GM21381 (cell line): ENCODE measurements around the gene BST1.

Experiments
- ATAC-seq: cut with Tn5 transposase; IDR thresholded peaks from one replicate; pipeline ENCODE4 v1.9.1; 2021; ENCODE audit warnings: mild to moderate bottlenecking, moderate library complexity; ENCODE audit not compliant: unreplicated experiment

BST1 gene

DNA sequence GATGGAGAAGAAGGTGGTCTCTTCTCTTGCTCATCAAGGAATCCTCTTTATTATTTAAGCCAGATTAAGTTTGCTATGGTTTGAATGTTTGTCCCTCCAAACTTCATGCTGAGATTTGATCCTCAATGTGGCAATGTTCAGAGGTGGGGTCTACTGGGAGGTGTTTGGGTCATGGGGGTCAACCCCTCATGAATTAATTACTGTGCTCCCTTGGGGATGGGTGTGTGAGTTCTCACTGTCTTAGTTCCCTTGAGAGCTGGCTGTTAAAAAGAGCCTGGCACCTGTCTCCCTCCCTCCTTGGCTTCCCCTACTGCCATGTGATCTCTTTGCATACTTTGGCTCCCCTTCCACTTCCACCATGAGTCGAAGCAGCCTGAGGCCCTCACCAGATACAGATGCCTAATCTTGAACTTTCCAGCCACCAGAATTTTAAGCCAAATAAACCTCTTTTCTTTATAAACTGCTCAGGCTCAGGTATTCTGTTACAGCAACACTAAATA, 39.3 kb downstream of the BST1 start:
- no peak for ATAC-seq

DNA sequence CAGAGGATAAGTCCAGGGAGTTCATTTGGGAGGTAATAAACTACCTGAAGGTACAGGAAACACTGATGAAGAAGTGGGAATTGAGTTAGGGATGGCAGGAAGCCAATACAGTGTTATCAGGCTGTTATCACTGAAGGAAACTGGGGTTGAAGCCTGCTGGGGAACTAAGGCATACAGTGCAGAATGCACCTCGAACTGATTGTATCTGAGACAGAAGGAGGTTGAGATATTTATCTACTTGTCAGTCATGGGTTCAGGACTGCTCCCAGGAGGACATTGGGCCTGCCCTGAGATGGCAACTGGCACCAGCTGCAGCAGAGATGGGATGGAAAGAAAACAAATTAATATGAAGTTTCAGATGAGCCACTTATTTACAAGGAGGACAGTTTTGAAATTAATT, 39.8 kb downstream of the BST1 start:
- no peak for ATAC-seq

DNA sequence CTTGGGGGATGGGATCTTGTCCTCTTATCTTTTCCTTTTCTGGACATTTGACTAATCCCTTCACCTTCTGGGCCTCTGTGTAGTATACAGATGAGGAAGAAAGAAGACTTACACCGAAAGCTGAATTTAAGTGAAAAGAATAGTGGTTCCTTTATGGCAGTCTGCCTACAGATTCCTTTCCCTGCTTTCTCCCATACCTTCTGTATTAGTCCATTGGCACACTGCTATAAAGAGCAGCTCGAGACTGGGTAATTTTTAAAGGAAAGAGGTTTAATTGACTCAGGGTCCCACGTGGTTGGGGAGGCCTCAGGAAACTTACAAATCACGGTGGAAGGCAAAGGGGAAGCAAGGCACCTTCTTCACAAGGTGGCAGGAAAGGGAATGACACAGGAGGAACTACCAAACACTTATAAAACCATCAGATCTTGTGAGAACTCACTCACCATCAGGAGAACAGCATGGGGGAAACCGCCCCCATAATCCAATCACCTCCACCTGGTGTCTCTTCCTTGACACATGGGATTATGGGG, 41.2 kb downstream of the BST1 start:
- no peak for ATAC-seq

DNA sequence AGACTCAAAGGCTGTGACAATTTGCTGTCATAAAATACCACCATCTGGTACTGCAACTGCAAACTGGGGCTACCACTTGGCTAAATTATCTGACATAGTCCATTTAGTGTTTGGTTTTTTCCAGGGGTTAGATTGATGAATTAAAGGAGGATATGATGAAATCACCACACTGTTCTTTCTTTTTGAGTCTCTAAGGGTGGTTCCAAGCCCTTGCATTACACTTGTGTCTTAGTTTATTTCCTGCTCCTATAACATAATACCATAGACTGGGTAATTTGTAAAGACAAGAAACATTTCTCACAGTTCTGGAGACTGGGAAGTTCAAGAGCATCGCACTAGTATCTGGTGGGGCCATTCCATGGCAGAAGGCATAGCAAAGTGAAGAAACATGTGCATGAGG, 43.2 kb downstream of the BST1 start:
- ATAC-seq = no peak

DNA sequence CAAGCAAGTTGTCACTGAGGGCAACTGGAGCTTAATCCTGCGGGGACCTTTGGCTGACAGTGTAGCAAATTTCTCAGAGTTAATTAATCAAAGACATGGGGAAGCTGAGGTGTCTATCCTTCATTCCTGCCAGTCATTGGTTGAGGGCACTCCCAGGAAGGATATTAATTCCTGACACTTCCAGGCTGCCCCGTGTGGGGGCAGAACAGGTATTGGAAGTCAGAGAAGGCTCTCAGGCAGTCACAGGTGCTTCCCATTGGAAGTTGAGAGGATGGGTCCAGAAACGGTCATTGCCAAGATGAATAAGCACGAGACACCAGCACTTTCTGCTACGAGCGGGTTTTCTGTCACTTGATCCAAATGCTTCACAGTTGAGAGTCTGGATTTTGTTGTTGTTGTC, 46.1 kb downstream of the BST1 start:
- no peak for ATAC-seq

DNA sequence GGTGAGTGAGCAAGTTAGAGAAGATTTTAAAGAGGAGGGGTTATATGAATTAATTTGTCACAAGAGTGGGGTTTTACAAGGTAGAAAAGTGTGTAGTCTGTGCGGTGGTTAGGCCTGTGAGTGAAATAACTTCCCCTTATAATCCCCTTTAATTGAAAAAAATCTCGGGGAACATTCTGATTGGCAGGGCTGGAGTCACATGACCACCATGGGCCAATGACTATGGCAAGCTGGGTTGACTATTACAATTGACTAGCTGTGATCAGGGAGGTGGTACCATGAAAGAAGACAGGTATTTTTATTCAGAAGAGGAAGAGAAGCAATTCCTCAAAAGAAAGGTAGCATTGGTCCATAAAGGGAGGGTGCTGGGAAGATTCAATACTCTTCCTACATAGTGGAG, 48.3 kb downstream of the BST1 start:
- ATAC-seq = no peak

DNA sequence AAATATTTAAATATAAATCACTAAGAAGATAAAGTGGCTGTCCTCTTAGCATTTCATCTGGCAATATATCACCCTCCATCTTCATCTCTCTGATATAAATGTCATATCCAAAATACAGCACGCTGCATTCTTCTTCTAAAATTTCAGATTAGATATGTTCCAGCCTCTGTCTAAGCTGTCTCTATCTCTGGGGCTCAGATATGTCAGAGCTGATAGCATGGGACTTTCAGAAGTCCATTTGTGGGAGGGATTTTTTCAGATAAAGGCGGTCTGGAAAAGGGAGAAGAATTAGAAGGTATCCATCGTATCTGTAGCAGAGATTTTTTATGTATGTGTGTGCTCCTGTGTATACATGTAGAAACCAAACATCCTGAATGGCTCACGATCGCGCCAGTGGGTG, 50.2 kb downstream of the BST1 start:
- ATAC-seq = no peak

DNA sequence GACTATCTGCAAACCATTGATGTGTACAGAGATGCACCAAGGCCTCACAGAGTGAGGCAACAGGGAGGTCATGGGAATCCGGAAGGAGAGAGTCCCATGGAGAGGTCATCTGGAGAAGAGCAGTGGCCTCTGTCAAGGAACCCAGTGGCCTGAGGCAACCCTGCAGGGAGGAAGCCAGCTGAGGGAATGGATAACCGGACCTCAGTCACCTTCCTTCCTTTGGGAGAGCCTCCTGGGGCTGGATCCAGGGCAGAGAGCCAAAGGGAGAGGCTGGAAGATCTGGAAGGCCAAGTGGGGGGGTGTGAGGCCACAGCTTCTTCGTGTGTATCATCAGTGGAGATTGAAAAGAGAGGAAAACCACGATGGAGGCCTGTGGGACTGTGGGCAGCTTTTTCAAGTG, 50.9 kb downstream of the BST1 start:
- ATAC-seq = no peak

DNA sequence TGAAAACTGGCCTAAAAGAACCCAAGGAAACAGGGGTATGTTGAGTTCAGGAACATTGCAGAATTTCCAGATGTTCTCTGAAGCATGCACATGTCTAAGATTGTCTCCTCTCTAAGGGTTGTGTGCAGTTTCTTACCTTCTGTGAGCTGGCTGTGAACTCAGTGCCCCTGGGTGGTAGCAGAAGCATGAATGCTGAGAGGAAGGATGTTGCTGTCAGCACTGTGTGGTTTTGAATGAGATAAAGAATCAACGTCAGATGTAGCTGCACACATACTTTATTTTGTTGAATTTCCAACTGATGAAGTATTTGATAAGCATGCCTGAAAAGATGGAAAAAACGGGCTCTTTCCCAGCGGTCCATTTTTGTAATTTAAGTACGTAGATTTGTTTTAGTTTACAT, 51.5 kb downstream of the BST1 start:
- ATAC-seq = no peak

DNA sequence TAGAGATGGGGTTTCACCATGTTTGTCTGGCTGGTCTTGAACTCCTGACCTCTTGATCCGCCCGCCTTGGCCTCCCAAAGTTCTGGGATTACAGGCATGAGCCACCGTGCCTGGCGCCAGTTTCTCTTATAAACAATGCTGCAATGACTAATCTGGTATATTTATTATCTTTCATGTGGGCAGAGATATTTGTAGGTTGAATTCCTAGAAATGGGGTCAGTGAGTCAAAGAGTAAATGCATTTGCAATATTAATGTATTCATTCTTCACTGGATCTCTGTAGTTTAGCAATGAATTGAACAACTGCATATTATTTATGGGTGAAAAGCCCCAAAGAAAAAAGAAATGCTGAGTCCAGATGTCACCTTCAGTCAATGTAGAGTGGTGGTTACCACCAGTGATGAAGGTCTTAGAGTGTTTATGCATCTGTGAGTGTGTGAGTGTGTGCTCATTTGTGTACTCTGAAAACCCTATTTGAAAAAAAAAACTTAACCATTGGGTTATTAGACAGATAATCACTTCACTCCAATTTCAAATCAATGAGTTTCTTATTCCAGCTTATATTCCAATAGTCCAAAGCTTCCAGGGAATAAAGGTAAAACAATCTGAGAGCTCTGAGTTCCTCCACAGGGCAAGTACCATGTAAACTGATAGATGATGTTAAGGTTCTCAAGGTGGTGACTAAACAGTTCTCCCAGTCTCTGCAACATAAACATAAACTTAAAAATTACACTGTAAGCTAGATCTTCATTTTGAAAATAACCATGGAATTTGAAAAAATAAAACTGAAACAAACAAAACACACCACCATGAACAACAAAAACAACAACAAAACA, 52.7 kb downstream of the BST1 start:
- ATAC-seq = peak; percentile 30

DNA sequence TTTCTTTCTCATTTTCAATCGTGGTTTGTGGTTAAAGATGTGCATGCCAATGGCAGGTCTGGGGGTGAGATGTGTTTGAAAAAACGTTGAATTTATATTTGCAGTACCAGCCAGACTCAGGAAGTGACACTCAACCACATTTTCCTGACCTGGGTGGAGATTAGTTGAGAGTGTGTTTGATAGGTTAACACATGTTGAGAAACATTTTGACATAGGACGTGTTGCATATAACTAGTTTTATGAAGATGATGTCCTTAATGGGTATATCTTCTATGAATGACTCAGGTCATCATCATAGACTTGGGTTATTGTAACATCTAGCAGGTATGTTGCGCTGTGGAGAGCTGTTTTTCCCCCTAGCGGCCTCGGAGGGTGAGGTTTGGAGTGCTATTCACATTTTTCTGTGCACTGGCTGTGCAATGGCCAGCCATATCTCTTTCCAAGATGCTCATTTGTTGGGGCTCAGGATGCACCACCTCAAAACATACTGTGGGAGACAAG, 53.5 kb downstream of the BST1 start:
- ATAC-seq = peak; percentile 85

DNA sequence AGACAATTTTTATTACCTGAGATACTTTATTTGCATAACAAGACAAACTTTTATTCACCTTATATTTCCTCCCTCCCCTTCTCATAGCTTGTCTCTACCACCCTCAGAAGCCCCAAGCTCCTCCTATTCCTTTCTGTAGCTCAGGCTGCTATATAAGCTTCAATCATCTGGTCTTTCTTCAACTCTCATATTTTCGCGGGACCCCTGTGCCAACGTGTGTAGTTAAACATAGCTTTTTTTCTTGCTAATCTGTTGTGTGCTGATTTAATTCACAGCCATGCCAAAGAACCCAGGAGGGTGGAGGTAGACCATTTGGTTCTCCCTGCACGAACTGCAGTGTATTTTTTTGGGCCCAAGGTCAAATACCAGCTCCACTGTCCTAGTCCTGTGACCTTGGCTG, 54.2 kb downstream of the BST1 start:
- ATAC-seq = no peak

DNA sequence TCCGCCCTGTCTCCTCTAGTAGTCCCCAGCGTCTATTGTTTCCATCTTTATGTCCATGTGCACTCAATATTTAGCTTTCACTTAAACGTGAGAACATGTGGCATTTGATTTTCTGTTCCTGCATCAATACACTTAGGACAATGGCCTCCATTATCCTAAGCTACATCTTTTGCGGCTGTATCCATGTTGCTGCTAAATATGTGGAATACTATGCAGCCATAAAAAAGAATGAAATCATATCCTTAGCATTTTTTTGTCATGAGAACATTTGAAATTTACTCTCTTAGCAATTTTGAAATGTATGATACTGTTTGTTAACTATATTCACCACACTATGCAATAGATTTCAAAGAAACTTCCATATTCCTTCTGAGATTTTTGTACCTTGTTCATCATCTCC, 55.4 kb downstream of the BST1 start:
- ATAC-seq = no peak

DNA sequence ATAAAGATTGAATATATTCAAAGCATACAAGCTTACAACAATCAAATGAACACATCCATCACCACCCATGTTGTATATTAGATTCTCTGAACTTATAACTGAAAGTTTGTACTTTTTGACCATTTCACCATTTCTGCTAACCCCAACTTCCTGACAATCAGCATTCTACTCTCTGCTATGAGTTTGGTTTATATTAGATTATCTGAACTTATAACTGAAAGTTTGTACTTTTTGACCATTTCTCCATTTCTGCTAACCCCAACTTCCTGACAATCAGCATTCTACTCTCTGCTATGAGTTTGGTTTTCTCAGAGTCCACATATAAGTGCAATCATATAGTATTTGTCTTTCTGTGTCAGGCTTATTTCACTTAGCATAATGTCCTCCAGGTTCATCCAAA, 59.6 kb downstream of the BST1 start:
- peak; percentile 43 for ATAC-seq

DNA sequence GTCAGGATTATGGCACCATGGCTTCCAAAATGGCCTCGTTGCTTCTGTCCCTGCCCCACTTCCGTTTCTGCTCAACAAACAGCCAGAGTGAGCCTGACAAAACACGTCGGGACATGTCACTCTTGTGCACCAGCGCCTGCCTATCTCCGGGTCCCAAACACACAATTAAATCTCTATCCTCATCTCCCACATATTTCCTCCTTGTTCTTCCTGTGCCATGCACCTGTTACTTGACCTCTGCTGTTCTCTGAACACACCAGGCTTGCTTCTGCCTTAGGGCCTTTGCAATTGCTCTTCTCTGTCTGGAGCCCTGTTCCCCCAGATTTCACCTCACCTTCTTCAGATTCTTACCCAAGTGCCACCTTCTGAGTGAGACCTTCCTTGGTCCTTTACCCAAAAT, 62.5 kb downstream of the BST1 start:
- ATAC-seq = no peak

DNA sequence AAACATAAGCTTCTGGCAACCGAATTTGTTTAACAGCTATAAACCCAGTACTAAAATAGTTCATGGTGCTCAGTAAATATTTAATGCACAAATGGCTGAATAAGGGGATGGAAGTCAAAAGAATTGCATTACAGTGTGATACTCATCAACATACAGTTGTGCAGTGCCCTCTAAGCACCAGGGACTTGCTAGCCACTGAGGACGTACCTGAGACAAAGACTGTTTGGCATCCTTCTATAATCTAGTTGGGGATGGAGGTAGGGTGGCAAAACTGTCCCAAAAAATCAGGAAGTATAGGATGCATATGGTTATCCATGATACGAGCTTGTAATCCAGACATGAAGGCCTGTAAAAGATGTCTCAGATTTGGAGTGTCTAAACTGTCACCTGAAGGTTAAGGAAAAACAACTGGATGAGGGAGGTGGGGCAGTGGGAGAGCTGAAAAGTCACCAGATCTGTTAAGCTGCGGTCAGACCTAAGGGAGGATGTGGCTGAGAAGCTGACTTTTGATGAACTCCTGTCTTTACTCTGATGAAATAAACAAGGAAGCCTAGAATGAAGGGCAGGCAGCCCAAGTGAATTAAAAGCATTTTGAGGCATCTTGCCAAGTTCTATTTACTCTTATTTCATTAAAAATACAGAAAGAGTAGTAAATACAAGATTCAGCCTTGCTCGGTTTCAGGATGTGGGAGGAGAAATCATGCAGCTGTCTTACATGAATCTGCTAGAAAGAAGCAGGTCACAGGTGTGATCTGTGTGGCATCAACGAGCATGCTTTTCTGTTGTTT, 63.2 kb downstream of the BST1 start:
- ATAC-seq = peak; percentile 69

DNA sequence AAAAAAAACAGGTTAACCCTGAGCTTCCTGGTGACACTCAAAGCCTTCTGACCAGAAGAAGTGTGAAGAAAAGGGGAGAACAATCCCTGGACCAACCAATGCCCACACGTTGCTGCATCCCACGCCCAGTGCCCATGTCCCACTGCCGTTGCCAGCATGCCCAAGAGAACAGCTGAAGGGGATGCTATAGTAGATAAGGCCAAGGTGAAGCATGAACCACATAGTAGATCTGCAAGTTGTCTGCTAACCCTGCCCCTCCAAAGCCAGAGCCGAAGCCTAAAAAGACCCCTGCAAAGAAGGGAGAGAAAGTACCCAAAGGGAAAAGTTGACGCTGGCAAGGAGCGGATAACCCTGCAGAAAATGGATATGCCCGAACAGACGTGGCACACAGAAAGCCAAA, 64.0 kb downstream of the BST1 start:
- ATAC-seq = no peak

DNA sequence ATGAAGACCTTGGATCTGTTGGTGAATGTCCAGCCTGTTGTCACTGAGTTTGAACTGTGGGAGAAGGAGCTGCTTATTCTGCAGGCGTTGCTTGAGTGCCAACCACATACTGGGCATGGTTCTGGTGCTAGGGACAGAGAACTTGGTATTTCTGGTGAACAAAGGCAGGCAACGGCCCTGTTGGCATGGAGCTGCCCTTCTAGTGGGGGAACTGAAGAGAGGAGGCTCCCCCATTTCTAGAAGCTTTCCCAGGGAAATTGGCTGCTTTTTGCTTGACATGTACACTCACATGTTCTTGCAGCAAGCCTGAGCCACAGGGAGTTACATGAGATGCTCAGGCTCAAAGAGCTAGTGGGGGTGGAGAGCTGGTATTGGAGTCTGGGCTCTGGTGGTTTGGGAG, 66.3 kb downstream of the BST1 start:
- ATAC-seq = no peak

DNA sequence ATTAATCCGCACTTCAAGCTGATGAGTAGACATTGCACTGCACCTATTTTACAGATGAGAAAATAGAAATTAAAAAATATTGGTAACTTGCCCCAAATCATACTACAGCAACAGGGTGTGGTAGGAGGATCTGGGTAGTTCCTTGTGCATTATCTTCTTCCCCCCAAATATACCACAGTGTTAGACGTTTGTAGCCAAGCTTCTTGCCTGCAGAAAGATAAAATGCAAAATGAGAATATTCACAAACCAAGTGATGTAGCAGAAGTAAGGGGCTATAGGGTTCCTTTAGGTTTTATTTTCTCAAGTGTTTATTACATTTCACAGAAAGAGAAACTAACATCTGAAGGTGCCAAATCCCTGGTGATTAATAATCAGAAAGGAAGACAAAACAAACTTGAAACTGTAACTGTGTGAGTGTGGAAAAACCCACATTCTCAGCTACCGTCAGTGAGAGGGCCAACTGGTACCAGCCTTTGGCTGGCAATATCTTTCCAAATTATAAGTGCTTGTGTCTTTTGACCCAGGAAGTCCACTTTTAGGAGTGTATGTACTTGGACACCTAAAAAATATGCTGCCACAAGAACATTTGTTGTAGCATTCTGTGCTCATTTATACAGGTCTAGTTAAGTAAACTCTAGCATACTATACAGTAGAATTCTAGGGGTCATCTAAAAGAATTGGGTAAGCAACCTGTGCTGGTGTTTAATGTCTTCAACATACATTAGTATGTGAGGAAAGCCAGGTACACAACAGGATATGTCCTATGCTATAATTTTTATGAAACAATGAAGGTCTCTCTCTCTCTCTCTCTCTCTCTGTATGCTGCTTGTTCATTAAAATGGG, 68.6 kb downstream of the BST1 start:
- ATAC-seq = peak; percentile 78

DNA sequence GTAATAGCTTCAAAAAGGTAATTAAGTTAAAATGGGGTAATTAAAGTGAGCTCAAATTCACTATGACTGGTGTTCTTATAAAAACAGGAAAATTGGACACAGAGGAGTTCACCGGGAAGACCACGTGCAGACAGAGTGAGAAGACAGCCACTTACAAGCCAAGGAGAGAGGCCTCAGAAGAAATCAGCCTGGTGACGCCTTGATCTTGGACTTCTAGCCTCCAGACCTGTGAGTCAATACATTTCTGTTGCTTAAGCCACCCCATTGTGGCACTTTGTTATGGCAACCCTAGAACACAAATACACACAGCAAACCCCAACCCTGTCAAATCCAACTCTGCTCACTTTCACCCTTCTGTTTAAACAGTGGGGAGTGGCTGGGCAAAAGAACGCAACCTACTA, 71.2 kb downstream of the BST1 start:
- ATAC-seq = no peak
